Activated naive CD4-positive, alpha-beta T cell treated with Interleukin-2 at 50 U/mL for 16 hours (primary cell): Measurements from ENCODE around the gene UBASH3A.
A peak's percentile ranks its signal among the peaks of the same experiment; 100 is the strongest.

Source experiments
- DNase-seq: peaks from one replicate; pipeline ENCODE4 v3.0.0-alpha.2; 2020

UBASH3A gene

DNA sequence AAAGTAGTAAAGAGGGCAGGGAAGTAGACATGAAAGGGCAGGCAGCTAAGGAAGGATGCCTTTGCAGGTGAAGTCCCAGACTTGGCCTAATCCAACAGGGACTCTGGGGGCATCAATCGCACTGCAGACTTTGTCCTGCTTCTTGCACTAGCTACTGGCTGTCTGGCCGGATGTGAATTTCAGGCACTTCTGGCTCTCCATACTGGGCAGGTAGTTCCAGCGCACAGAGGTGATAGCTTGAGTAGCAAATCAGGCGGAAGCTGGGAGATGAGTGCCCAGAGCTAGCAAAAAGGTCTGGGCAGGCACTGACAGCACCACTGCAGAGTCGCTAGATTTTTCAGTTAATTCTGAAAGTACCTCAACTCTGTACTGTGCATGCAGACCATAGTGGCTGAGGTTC lies 91.3 kb downstream of the UBASH3A start:
- no peak for DNase-seq

DNA sequence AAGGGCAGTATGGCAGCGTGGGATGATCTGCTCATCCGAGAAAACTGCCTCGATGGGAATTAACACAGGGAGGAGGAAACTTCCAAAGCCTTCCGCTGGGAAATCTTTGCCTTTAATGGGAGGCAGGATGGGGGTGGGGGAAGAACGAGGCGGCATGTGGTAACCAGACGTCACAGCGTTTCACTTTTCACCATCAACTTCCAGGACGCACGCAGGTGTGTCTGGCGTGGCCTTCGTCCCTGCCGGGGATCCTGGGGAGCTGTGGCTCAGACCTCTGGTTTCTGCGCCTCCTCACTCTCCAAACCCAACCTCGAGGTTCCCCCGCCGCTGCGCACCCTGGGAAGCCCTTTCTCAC lies 92.0 kb downstream of the UBASH3A start:
- DNase-seq, result no peak

DNA sequence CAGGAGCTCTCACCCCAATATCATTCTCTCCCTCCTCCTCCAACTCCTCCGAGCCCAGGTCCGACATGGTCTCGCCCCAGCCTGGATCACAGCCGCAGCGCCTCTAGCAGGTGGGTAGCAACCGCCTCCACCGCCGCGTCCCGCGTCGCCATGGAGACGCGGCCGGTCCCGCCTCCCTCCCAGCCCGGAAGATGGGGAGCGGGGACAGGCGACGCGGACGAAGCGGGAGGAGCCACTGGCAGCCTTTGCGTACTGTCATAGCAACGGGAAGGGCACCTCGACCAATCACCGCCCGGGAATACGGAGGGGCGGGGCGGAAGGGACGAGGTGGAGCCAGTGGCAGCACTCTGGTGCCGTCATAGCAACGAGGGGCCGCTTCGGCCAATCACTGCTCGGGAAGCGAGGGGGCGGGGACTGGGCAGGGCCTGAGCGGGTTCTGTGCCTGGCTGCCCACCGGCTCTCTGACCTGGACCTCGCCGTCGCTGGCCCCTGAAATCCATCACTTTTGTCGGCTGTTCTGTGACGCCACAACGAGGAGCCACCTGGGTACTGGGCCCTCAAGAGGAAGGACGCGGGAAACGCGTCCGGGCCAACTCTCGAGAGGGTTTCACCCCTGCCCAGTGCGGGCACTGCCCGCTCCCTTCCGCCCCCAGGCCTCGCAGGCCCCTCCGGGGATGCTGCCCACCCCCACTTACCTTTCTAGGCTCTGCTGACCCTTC lies 92.6 kb downstream of the UBASH3A start, which contains the start of gene RSPH1:
Gene RSPH1 (minus strand): TSS at position 105 of the 719 bp plus-strand sequence. CDS start 38 bp downstream, at position 67.
- DNase-seq, result peak; percentile 100

DNA sequence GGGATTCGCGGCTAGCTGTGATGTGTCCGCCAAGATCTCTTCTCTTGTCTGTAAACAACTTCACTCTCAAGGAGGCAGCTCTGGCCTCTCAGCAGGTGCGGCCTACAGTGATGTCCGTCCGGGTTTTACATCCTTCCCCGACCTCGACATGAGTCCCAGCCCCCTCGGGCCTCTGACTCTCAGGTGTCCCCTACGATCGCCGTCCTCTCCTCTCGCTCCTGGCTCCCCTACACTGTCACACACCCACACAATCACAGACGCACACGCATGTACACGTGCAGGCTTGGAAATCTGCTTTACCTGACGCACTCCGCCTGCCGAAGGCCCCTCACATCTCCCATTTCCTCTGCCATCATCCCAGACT lies 93.1 kb downstream of the UBASH3A start:
- no peak for DNase-seq
